HG03108 (cell line): ENCODE data around the gene CPXM2.

Experiments
- ATAC-seq: cut with Tn5 transposase; IDR thresholded peaks from one replicate; pipeline ENCODE4 v1.9.1; 2021; ENCODE audit warnings: moderate library complexity; ENCODE audit not compliant: unreplicated experiment

The CPXM2 gene

GRCh38 chr10:123878666-123879303, 12.8 kb downstream of the CPXM2 start:
- ATAC-seq: no peak

DNA sequence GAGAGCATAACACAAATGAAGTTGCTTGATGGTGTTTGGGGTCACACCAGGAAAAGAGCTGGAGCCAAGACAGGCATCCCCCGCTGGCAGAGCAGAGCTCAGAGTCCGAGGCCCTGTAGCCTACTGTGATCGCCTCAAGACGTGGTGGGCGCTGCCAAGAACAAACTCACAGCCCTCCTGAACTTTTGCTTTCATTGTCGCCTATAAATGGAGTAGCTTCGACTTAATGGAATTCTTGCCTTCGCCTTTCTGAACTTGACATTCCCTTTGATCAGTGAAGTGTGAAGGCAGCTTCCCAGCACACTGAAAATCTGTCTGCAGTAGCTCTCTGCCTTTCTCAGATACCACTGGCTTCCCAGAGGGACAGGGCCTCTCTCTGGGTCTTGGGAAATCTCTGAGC, 21.3 kb downstream of the CPXM2 start:
- ATAC-seq: no peak

- ATAC-seq: no peak
Observed at GRCh38 chr10:123869020-123869414, 22.6 kb downstream of the CPXM2 start.

- no peak for ATAC-seq
Observed at GRCh38 chr10:123868038-123869019, 23.3 kb downstream of the CPXM2 start.

GRCh38 chr10:123865880-123866279, 25.7 kb downstream of the CPXM2 start:
- no peak for ATAC-seq

DNA sequence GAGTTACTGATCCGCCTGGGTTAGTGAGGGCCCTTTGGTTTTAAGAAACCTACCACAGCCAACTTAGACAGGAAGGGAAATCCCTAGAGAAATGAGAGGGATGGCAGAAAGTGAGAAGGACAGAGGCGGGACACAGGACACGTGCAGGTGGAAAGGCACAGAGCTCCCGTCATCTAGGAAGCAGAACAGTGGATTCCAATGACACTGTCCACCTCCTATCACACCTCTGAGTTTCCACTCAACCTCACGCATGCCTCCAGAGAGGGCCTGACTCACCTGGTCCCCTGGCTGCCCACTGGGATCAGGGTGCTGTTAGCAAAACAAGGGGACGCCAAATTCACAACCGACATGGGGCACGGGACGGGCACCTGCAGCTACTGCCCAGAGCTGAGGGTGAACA, 26.3 kb downstream of the CPXM2 start:
- no peak for ATAC-seq

DNA sequence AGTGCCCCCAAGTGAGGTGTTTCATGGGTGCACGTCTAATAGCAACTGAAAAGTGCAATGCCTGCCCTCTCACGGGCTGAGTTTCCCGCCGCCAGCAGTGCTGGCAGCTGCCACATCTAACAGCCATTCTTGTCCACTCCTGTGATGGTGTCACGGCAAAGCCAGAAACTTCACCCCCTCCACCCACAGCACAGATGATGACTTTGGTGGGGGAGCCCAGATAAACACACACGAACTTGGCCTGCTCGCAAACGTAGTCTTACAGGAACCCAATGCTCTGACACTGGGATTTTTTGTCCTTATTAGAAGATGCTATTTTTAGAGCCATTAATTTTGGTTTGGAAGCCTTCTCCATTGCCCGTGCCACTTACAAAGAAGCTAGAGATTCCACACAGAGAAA, 26.7 kb downstream of the CPXM2 start:
- no peak for ATAC-seq

GRCh38 chr10:123863721-123864482, 27.7 kb downstream of the CPXM2 start:
- no peak for ATAC-seq

DNA sequence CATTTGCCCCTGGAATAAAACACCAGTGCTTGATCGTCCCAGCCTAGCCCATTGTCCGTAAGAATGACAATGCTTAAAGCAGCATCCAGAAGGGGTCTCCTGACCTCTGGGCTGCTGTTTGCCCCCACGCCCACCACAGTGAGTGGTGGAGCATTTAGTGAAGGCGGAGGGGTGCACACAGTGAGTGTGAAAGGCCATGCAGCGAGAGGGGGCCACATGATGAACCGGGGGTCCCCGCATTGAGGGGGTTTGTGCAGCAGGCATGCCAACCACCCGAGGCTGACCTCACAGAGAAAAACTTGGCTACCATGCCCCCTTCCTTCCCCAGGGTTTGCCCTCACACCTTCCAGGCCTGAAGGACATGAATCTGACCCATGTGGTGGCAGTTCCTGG, 28.4 kb downstream of the CPXM2 start:
- no peak for ATAC-seq

DNA sequence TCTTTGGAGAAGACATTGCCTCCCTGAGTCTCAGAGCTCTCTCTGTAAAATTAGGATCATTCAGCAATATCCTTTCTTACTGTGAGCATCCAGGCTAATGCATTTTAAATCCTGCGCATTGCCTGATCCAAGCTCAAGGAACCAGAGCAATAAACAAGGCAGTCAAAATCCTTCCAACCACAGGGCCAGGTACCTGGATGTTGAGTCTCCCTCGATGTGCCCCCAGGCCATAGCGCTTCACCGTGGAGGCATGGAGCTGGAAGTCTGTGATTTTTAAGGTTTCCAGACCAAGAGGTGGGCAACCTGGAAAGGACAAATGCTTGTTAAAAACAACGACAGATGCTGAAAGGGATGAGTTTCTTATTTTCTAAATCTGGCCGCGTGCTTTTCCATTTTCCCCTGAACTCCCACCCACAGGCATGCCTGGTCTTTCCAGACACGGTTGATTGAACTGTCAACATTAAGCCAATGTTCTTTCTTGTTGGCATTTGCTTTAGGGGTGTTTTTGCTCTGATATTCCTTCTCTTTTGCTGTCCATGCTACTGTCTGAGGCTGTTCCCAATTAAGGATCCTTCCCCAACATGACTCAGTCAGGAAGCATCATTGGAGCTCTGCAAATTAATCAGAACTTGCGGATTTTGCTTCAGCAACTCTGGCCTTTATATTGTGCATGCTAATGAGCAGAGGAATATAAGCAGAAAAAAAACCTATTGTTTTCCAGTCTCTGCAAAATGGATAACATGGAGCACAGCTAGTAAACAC, 29.0 kb downstream of the CPXM2 start:
- no peak for ATAC-seq

GRCh38 chr10:123860856-123861255, 30.8 kb downstream of the CPXM2 start:
- no peak for ATAC-seq

DNA sequence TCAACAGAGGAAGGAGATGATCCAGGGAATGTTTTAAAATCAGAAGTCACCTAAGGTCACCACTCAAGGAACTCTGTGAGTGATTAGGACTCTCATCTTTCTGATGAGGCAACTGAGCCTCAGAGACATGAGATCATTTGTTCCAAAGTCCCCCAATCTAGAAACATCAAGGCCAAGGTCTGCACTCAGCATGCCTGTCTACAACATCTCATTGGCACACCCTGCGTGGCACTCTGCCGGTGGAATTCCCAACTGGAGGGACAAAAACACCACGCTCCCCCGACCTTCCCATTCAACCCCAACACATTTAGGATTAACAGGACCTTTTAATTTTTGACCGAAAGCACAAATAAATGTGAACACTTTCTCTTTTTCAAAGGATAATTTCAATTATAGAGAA, 31.4 kb downstream of the CPXM2 start:
- ATAC-seq: no peak

GRCh38 chr10:123859653-123860050, 32.0 kb downstream of the CPXM2 start:
- no peak for ATAC-seq

DNA sequence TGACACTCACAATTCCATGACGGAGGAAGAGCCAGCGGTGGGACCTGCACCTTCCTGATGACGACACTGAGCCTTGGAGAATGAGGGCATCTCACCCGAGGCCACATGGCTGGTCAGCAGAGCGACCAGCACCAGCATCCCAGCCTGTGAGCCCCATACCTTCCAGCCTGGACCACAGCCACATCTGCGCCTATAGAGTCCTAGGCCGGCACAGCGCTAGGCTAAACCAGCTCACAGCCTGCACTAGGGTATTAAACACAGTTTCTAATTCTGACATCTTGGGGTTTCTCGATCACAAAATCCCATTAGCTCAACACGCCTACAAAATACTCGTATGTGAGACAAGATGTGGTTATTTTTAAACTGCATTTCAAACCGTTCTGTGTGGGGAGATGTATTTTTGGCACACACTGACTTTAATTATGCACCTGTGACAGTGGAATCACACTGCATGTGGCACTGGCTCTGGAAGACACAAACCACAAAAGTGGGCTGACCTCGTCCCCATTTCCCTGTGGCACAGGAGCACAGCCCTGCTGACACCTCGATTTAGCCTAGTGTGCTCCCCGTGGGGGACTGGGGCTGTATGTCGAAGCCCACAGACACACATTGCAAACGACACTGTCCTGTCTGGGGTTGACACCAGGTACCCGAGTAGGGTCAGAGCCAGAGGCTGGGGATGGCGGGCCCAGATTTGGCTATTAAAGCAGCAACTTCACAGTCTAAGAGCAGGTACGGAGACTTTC, 32.5 kb downstream of the CPXM2 start:
- ATAC-seq: no peak

DNA sequence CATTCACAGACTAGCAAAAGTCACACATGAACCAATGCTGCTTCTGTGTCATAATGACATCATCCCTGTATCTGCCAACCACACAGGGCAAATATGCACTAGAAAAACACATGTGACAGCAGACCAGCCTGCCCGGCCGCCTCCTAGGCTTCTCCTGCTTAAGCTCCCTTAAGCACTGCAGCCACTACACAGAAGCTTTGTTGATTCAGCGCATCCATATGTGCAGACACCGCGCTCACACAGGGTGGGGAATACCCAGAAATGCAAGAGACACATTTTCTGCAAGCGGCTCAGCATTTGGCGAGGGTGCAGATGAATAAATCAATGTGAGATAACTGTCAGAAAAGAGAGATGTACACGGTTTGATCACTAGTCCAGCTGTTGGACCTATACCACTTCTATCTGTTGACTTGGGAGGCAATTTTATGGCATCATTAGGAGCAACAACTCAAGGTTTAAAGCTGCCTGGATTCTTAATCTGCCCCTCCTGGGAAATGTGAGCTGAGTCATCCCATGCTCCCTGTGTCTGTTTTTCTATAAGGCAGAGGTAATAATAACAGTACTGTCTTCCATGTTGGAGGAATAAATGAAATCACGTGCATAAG, 33.4 kb downstream of the CPXM2 start:
- ATAC-seq: no peak

DNA sequence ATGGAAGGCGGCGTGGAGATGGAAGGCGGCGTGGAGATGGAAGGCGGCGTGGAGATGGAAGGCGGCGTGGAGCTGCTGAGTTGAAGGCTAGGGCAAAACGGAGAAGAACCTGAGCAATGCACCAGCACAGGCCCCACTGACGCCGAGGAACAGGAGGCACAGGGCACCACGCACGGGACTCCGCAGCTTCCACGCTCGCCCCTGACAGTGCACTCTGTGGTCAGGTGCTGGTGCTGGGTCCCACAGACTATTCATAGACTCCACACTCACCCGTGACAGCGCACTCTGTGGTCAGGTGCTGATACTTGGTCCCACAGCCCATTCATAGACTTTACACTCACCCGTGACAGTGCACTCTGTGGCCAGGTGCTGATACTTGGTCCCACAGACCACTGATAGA, 34.0 kb downstream of the CPXM2 start:
- no peak for ATAC-seq

DNA sequence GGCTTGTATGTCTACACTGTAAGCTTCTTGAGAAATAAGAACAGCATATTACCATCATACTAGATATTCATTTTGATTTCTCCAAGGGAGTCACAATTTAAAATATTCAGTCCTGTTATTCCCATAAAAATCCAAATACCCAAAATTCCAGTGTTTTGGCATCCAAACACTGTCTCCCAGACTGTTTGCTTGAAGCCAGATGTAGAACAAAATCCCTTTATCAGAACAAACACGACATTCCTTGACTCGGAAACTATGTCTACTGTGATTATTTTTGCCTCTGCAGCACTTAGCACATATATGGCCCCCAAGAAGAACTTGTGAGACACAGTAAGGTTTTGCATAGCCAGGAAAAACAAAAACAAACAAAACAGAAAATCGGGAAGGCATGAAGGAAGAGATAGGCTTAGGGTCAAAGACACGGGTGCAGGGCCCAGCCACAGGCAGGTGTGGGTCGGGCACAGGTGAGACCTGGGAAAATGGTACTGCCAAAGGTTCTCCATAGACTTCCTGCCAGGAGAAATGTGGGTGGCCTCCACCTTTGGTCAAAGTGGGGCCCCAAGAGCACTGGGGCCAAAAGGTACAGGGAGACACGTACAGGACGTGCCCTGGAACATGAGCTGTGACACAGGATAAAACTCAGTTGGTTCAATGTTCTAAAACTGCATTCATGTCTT, 36.5 kb downstream of the CPXM2 start:
- ATAC-seq: no peak

- ATAC-seq: no peak
Observed at GRCh38 chr10:123854498-123854897, 37.1 kb downstream of the CPXM2 start.

DNA sequence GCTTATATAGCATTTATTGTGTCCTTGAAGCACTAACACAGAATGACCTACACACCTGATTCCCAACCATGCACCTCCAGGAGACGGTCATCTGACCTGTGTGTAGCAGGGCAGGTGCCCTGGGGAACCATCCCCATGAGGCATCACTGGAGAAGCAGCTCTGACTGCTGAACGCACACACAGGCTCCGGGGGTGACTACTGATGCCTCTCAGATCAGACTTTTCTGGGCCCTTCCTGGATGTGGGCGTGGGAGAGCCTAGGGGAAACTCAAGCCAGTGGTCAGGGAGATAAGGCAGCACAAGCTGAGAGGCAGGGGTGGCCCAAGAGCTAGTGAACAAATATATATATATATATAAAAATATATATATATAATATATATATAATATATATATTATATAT, 37.6 kb downstream of the CPXM2 start:
- no peak for ATAC-seq
